ENCODE measurements around the gene ZNF487. TPM values are rescaled to one million over a fixed set of nuclear protein-coding genes. Genes with fewer than 3 reads are reported as not detected.
"Not testable (repeated sequence)": the region's sequence is repeated elsewhere in the genome, so short reads cannot be mapped to it uniquely, and the experiment has no call there.

Gene ZNF487
- total and polyA plus RNA-seq, 2 donors: 10.5 to 18.1 TPM

- H3K4me3 ChIP-seq (ENCODE audit: low read depth, low read length): peak overlapping the region; percentile 64
- no peak for DNase-seq (ENCODE audit: extremely low spot score)
- H3K27ac ChIP-seq (ENCODE audit: low read depth): peak overlapping the region; percentile 96
- 6% methylated on average over 30 of the region's 30 CpGs for WGBS
- H3K36me3 ChIP-seq (ENCODE audit: insufficient read depth): no peaks in the 10 kb centered on the region
- no peaks in the 10 kb centered on the region for H3K4me1 ChIP-seq (ENCODE audit: insufficient read depth)
These were observed 395 bp downstream of the ZNF487 start for GRCh38 chr10:43437141-43437870.

GRCh38 chr10:43440463-43441134 is 3.7 kb downstream of the ZNF487 start:
- no peak overlapping the region for H3K27ac ChIP-seq (ENCODE audit: low read depth)
- WGBS: 86% methylated on average over 5 of the region's 5 CpGs
- no peak for DNase-seq (ENCODE audit: extremely low spot score)
- no peaks in the 10 kb centered on the region for H3K36me3 ChIP-seq (ENCODE audit: insufficient read depth)
- no peak overlapping the region for H3K4me3 ChIP-seq (ENCODE audit: low read depth, low read length)
- H3K4me1 ChIP-seq (ENCODE audit: insufficient read depth): no peaks in the 10 kb centered on the region

DNA sequence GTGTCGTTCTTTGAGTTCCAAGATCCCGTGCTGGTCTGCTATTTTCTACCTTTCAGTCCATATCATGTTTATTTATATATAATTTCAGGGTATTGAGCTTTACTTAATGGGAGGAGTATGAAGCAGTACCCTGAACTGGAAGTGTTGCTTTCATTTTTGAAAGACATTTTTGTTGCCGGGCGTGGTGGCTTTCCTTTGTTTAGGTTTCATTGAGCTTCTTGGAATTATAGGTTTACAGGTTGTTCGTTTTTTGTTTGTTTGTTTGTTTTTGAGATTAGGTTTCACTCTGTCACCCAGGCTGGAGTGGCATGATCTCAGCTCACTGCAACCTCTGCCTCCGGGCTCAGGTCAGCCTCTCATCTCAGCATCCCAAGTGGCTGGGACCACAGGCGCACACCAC is 7.4 kb downstream of the ZNF487 start:
- no peaks in the 10 kb centered on the region for H3K4me1 ChIP-seq (ENCODE audit: insufficient read depth)
- no peak overlapping the region for H3K27ac ChIP-seq (ENCODE audit: low read depth)
- WGBS: 84% methylated on average over 7 of the region's 7 CpGs
- DNase-seq (ENCODE audit: extremely low spot score): no peak
- H3K4me3 ChIP-seq (ENCODE audit: low read depth, low read length): no peak overlapping the region
- H3K36me3 ChIP-seq (ENCODE audit: insufficient read depth): no peaks in the 10 kb centered on the region

DNA sequence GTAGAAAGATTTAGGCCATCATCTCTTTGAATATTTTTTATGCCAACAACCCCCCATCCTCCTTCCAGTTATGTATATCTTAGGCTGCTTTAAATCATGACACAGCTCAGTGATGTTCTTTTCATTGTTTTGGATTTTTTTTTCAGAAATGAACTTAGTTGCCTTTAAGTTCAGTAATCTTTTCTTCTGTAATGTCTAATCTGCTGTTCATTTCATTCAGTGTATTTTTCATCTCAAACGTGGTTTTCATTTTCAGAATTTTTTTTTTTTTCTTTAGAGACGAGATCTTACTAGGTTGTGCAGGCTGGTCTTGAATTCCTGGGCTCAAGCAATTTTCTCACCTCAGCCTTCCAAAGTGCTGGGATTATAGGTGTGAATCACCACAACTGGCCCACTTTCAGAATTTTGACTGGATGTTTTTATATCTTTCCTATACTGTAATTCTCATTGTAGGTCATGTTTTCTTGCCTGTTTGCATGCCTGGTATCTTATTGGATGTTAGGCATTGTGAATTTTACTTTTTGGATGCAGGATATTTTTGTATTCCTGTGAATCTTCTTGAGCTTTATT is 8.1 kb downstream of the ZNF487 start:
- no peak for DNase-seq (ENCODE audit: extremely low spot score)
- Histone ChIP-seq H3K27ac (ENCODE audit: low read depth) (no peak overlapping the region), H3K4me3 (ENCODE audit: low read depth, low read length) (no peak overlapping the region), H3K36me3 (ENCODE audit: insufficient read depth) (no peaks in the 10 kb centered on the region), H3K4me1 (ENCODE audit: insufficient read depth) (no peaks in the 10 kb centered on the region)
- WGBS: 91% methylated on average over 2 of the region's 2 CpGs

- H3K4me3 ChIP-seq (ENCODE audit: low read depth, low read length); DNase-seq (ENCODE audit: extremely low spot score); H3K36me3 ChIP-seq (ENCODE audit: insufficient read depth); H3K4me1 ChIP-seq (ENCODE audit: insufficient read depth); H3K27ac ChIP-seq (ENCODE audit: low read depth): not testable (repeated sequence)
- WGBS: 96% methylated on average over 53 of the region's 53 CpGs
These were observed 9.5 kb downstream of the ZNF487 start for GRCh38 chr10:43446219-43447017.

- 86% methylated on average over 2 of the region's 2 CpGs for WGBS
- H3K27ac ChIP-seq (ENCODE audit: low read depth): no peak overlapping the region
- no peaks in the 10 kb centered on the region for H3K36me3 ChIP-seq (ENCODE audit: insufficient read depth)
- H3K4me3 ChIP-seq (ENCODE audit: low read depth, low read length): no peak overlapping the region
- no peak for DNase-seq (ENCODE audit: extremely low spot score)
- H3K4me1 ChIP-seq (ENCODE audit: insufficient read depth): no peaks in the 10 kb centered on the region
These were observed 11.8 kb downstream of the ZNF487 start for GRCh38 chr10:43448742-43449141.

- Histone ChIP-seq H3K36me3 (ENCODE audit: insufficient read depth) (no peaks in the 10 kb centered on the region), H3K4me1 (ENCODE audit: insufficient read depth) (peaks cover 4% of the 10 kb centered on the region), H3K4me3 (ENCODE audit: low read depth, low read length) (no peak overlapping the region), H3K27ac (ENCODE audit: low read depth) (no peak overlapping the region)
- WGBS: 65% methylated on average over 4 of the region's 4 CpGs
- no peak for DNase-seq (ENCODE audit: extremely low spot score)
These were observed 15.5 kb downstream of the ZNF487 start for GRCh38 chr10:43452356-43452914.

GRCh38 chr10:43453266-43453831 is 16.4 kb downstream of the ZNF487 start:
- H3K4me3 ChIP-seq (ENCODE audit: low read depth, low read length): no peak overlapping the region
- no peak for DNase-seq (ENCODE audit: extremely low spot score)
- H3K4me1 ChIP-seq (ENCODE audit: insufficient read depth): peaks cover 4% of the 10 kb centered on the region
- no peak overlapping the region for H3K27ac ChIP-seq (ENCODE audit: low read depth)
- H3K36me3 ChIP-seq (ENCODE audit: insufficient read depth): no peaks in the 10 kb centered on the region
- 73% methylated on average over 4 of the region's 4 CpGs for WGBS

DNA sequence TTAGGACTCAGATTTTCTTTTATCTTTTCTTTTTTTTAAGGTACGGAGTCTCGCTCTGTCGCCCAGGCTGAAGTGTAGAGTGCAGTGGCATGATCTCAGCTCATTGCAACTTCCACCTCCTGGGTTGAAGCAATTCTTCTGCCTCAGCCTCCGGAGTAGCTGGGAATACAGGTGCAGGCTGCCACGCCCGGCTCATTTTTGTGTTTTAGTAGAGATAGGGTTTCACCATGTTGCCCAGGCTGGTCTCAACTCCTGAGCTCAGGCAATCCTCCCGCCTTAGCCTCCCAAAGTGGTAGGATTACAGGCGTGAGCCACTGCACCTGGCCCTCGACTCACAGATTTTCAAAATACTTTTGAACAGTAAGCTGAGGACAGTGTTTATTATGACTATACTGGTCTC is 17.1 kb downstream of the ZNF487 start:
- not testable (repeated sequence) for H3K36me3 ChIP-seq (ENCODE audit: insufficient read depth); DNase-seq (ENCODE audit: extremely low spot score); H3K27ac ChIP-seq (ENCODE audit: low read depth); H3K4me1 ChIP-seq (ENCODE audit: insufficient read depth); H3K4me3 ChIP-seq (ENCODE audit: low read depth, low read length)
- 90% methylated on average over 9 of the region's 9 CpGs for WGBS

- not testable (repeated sequence) for H3K4me3 ChIP-seq (ENCODE audit: low read depth, low read length); DNase-seq (ENCODE audit: extremely low spot score); H3K4me1 ChIP-seq (ENCODE audit: insufficient read depth); H3K36me3 ChIP-seq (ENCODE audit: insufficient read depth); H3K27ac ChIP-seq (ENCODE audit: low read depth)
- 97% methylated on average over 15 of the region's 15 CpGs for WGBS
These were observed 19.6 kb downstream of the ZNF487 start for GRCh38 chr10:43456561-43456960.

DNA sequence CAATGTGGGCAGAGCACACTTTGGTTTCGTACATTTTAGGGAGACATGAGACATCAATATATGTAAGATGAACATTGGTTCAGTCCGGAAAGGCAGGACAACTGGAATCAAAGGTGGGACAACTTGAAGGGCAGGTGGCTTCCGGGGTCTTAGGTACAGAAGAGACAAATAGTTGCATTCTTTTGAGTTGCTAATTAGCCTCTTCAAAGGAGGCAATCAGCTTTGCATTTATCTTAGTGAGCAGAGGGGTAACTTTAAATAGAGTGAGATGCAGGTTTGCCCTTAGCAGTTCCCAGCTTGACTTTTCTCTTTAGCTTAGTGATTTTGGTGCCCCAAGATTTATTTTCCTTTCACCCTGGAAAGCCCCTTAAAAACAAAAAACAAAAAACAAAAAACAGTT is 21.3 kb downstream of the ZNF487 start:
- Histone ChIP-seq H3K27ac (ENCODE audit: low read depth) (no peak overlapping the region), H3K36me3 (ENCODE audit: insufficient read depth) (no peaks in the 10 kb centered on the region), H3K4me3 (ENCODE audit: low read depth, low read length) (no peak overlapping the region), H3K4me1 (ENCODE audit: insufficient read depth) (peaks cover 4% of the 10 kb centered on the region)
- DNase-seq (ENCODE audit: extremely low spot score): no peak
- WGBS: 72% methylated on average over 3 of the region's 3 CpGs

DNA sequence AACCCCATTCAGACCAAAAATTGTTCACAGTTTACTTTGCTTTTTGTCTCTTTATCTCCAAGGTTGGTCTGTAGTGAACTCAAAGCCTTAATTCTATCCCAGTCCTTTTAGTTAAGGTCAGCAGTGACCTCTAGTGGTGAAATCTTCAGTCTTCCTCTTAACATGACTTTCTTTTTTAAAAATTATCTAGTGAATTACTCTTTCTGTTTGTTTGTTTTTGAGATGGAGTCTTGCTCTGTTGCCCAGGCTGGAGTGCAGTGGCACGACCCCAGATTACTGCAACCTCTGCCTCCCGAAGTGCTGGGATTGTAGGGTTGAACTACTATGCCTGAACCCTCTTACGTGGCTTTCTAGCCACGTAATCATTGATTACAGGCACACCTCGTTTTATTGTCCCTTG is 25.0 kb downstream of the ZNF487 start:
- H3K4me3 ChIP-seq (ENCODE audit: low read depth, low read length): no peak overlapping the region

DNA sequence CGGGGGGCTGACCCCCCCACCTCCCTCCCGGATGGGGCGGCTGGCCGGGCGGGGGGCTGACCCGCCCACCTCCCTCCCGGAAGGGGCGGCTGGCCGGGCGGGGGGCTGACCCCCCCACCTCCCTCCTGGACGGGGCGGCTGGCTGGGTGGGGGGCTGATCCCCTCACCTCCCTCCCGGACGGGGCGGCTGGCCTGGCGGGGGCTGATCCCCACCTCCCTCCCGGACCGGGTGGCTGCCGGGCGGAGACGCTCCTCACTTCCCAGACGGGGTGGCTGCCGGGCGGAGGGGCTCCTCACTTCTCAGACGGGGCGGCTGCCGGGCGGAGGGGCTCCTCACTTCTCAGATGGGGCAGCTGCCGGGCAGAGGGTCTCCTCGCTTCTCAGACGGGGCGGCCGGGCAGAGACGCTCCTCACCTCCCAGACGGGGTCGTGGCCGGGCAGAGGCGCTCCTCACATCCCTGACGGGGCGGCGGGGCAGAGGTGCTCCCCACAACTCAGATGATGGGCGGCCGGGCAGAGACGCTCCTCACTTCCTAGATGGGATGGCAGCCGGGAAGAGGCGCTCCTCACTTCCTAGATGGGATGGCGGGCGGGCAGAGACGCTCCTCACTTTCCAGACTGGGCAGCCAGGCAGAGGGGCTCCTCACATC is 28.3 kb downstream of the ZNF487 start:
- not testable (repeated sequence) for H3K27ac ChIP-seq (ENCODE audit: low read depth); H3K36me3 ChIP-seq (ENCODE audit: insufficient read depth); DNase-seq (ENCODE audit: extremely low spot score); H3K4me1 ChIP-seq (ENCODE audit: insufficient read depth); H3K4me3 ChIP-seq (ENCODE audit: low read depth, low read length)
- WGBS: 94% methylated on average over 40 of the region's 49 CpGs

More for the DNA sequence above, 25.0 kb downstream of the ZNF487 start:
- WGBS: 48% methylated on average over 5 of the region's 5 CpGs
- peak; percentile 74 for DNase-seq (ENCODE audit: extremely low spot score)
- Histone ChIP-seq H3K36me3 (ENCODE audit: insufficient read depth) (no peaks in the 10 kb centered on the region), H3K27ac (ENCODE audit: low read depth) (no peak overlapping the region), H3K4me1 (ENCODE audit: insufficient read depth) (no peaks in the 10 kb centered on the region)
